ENCODE measurements around the gene TWIST2. TPM values are rescaled to one million over a fixed set of nuclear protein-coding genes. Genes with fewer than 3 reads are reported as not detected.

TWIST2 gene
- total and polyA plus RNA-seq, 11 donors: 0.39 to 10.9 (median 1.4) TPM

DNA sequence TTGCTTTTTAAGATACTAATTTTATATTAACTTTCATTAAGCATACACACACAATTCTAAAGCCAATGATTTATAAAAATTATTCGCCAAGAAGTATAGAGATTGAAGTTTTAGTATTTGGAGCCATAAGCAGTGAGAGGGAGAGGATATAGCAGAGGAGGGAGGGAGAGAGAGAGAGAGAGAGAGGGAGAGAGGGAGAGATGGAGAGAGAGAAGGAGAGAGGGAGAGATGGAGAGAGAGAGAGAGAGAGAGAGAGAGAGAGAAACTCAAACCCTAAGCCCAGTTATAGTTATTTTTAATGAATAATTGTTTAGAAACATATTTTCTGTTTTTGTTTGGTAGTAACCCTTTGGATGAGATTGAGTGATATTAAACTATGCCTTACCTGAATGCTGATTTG, 5.3 kb downstream of the TWIST2 start:
- intact Hi-C loops (cut with DNase I): no loop called here
- H3K4me1 ChIP-seq: peaks cover 0 to 15% (median 0%) of the 10 kb centered on the region in 12 donors
- H3K27ac ChIP-seq: peak overlapping the region in 1 of 12 donors; percentile 45
- no peak for TF ChIP-seq POLR2A (IDR thresholded peaks at IDR 0.05)
- no peak for TF ChIP-seq CTCF (IDR thresholded peaks at IDR 0.05)
- no peak for ATAC-seq
- WGBS, 4 donors: 92 to 97% (median 93%) methylated on average over 1 of the region's 1 CpG
- H3K36me3 ChIP-seq: no peaks in the 10 kb centered on the region
- no peak overlapping the region for H3K4me3 ChIP-seq
- peaks cover 15 to 70% (median 28%) of the 10 kb centered on the region in 9 donors for H3K27me3 ChIP-seq
- no peaks in the 10 kb centered on the region for H3K9me3 ChIP-seq
- no peak for DNase-seq

DNA sequence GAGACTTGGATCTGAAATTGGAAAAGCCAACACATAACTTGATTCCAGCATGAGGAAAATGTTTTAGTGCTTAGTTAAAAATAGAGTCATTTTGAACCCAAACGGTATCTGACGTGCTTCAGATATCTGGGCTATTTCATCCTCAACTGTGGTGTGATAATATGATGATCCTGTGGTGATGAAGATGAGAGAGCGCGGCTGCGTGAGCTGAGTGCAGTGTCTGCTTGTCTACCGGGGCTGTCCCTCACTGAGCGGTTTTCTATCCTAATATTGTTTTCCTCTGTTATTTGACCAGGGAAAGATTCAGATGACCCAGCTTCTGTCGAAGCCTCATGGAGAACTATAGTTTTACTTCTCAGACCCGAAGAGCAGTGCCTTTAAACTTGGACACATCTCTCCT, 5.8 kb downstream of the TWIST2 start:
- H3K27me3 ChIP-seq: peaks cover 10 to 68% (median 23%) of the 10 kb centered on the region in 9 donors
- ATAC-seq: no peak
- H3K4me3 ChIP-seq: no peak overlapping the region

DNA sequence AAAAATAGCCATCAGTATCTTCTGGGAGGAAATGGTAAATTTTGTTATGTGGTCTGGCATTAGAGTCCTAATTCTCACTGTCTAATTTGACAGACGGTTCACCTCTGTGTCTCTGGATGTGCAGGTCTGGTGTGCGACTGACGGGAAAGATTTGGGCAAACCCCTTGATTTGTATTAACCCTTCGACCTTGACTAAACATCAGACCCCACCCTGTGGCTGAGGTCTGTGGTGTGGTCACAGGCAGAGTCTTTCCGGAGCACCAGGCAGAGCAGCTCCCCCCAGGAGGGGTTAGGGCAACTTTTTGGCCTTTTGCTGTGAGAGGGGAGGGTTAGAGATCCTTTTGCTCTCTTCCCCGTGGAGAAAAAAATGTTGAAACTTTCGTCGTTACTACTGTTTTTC, 6.4 kb downstream of the TWIST2 start:
- no peak for TF ChIP-seq POLR2A (IDR thresholded peaks at IDR 0.05)
- no peak for TF ChIP-seq CTCF (IDR thresholded peaks at IDR 0.05)
- peaks cover 0 to 4% (median 0%) of the 10 kb centered on the region in 12 donors for H3K4me1 ChIP-seq
- no peaks in the 10 kb centered on the region for H3K36me3 ChIP-seq
- 67 to 82% (median 68%) methylated on average over 8 of the region's 8 CpGs for WGBS, 4 donors
- DNase-seq (no peak), ATAC-seq (no peak)
- H3K4me3 ChIP-seq: no peak overlapping the region
- H3K27me3 ChIP-seq: peaks cover 5 to 63% (median 18%) of the 10 kb centered on the region in 9 donors
- H3K27ac ChIP-seq: peak overlapping the region in 1 of 12 donors; percentile 45
- intact Hi-C loops (cut with DNase I): no loop called here
- H3K9me3 ChIP-seq: no peaks in the 10 kb centered on the region

More for the DNA sequence above, 5.8 kb downstream of the TWIST2 start:
- TF ChIP-seq CTCF (IDR thresholded peaks at IDR 0.05): no peak
- no peak for TF ChIP-seq POLR2A (IDR thresholded peaks at IDR 0.05)
- Histone ChIP-seq H3K9me3 (no peaks in the 10 kb centered on the region), H3K4me1 (peaks cover 0 to 10% (median 0%) of the 10 kb centered on the region in 12 donors), H3K36me3 (no peaks in the 10 kb centered on the region), H3K27ac (peak overlapping the region in 1 of 12 donors; percentile 45)
- intact Hi-C loops (cut with DNase I): no loop called here
- DNase-seq: no peak
- WGBS, 4 donors: 69 to 77% (median 76%) methylated on average over 9 of the region's 9 CpGs

DNA sequence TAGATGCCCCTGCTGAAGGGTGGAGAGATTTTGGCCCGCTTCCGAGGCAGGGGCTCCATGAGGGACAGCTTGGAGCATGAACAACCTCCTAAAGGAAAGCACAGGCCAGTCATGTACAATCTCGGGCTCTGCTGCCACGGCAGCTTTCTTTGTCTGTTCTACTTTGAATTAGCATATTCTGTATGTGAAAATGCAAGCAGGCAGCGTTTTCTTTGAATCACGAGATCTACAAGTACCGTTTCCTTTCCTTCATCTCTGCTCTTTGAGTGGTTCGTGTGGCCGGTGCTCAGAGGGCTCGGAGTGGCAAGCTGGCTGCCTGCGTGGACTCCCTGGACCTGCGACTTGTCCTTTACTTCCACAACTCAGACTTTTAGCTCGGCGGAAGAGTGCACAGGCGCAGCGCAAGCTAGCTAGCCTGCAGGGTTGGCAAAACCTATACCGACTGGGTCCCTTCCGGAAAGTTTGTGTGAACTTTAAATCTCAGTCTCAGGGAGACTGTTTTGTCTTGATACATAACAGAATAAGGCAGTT, 6.9 kb downstream of the TWIST2 start:
- Histone ChIP-seq H3K27me3 (peaks cover 0 to 57% (median 13%) of the 10 kb centered on the region in 9 donors), H3K4me3 (no peak overlapping the region), H3K36me3 (no peaks in the 10 kb centered on the region), H3K4me1 (no peaks in the 10 kb centered on the region), H3K27ac (peak overlapping the region in 1 of 12 donors; percentile 45), H3K9me3 (no peaks in the 10 kb centered on the region)
- WGBS, 4 donors: 86 to 90% (median 87%) methylated on average over 18 of the region's 18 CpGs
- intact Hi-C loops (cut with DNase I): no loop called here
- peak in 1 of 5 donors; percentile 4 for DNase-seq
- ATAC-seq: no peak
- TF ChIP-seq POLR2A (IDR thresholded peaks at IDR 0.05) (no peak), CTCF (IDR thresholded peaks at IDR 0.05) (no peak)
